Mucosa of descending colon (tissue), 3 donors: Measurements from ENCODE around the gene NCAPG2. TPM values are rescaled to one million over a fixed set of nuclear protein-coding genes. Genes with fewer than 3 reads are reported as not detected.

Experiments
- ATAC-seq: fragments of 200-7000 bp; cut with Tn5 transposase; one replicate; pipeline ENCODE4 v1.9.1; 2020; ENCODE audit warnings: mild to moderate bottlenecking, moderate library complexity
- DNase-seq, 3 donors: peaks; one replicate each; pipeline ENCODE4 v3.0.0-alpha.2; 2020
- H3K36me3 ChIP-seq: fragments of 200-600 bp; one replicate; pipeline ENCODE4 v1.8.0; 2021; ENCODE audit warnings: low read depth, mild to moderate bottlenecking
- H3K4me1 ChIP-seq: fragments of 200-600 bp; one replicate; pipeline ENCODE4 v1.8.0; 2021; ENCODE audit warnings: low read depth, mild to moderate bottlenecking
- H3K4me3 ChIP-seq: fragments of 200-600 bp; one replicate; pipeline ENCODE4 v1.8.0; 2021; ENCODE audit warnings: mild to moderate bottlenecking
- H3K9me3 ChIP-seq: fragments of 200-600 bp; one replicate; pipeline ENCODE4 v1.8.0; 2021; ENCODE audit warnings: mild to moderate bottlenecking
- CTCF ChIP-seq: fragments of 200-600 bp; IDR thresholded peaks from one replicate; pipeline ENCODE4 v1.8.0; 2022; ENCODE audit warnings: antibody characterized with exemption, mild to moderate bottlenecking
- intact Hi-C, 2 donors: fragments of 100-400 bp; cut with DNase I in 1 of 2; cut with micrococcal nuclease in 1 of 2; formaldehyde crosslinking; loops; one replicate each; pipeline versions ENCODE4 v1.11.0 to v1.11.1; 2022; cut with DNase I, micrococcal nuclease
- total RNA-seq, 3 donors: library from RNA; stranded (reverse); fragmentation: NEBNext Ultra II Directional in 2 of 3; extraction: Animal tissue kit (Norgen Biotek cat#: 25700) in 2 of 3; gene quantifications; one replicate each; pipeline versions ENCODE4 v1.2.1 to v1.2.4, GENCODE V29; 2021 to 2023
- donor health status: DM: no; HTN: no; CAD: no; lungs with moderate emphysema.
- donor health status: DM: no; HTN: no; CAD: no.
- donor health status: DM: no; HTN: yes; CAD: no.

The NCAPG2 gene
- total RNA-seq, 3 donors from 2014 or later, result 8.1 to 25.0 (median 8.9) TPM

- TF ChIP-seq CTCF, result no peak
- intact Hi-C loops, result no loop called here
- Histone ChIP-seq H3K9me3 (no peaks in the 10 kb centered on the region), H3K36me3 (no peaks in the 10 kb centered on the region), H3K4me3 (no peak overlapping the region), H3K4me1 (no peaks in the 10 kb centered on the region)
- DNase-seq (no peak), ATAC-seq (no peak)
These were observed 83.7 kb downstream of the NCAPG2 start for GRCh38 chr7:158620839-158621441.

- Histone ChIP-seq H3K36me3 (no peaks in the 10 kb centered on the region), H3K4me3 (no peak overlapping the region), H3K4me1 (no peaks in the 10 kb centered on the region), H3K9me3 (no peaks in the 10 kb centered on the region)
- no peak for TF ChIP-seq CTCF
- DNase-seq, result no peak
- intact Hi-C loops, result no loop called here
- no peak for ATAC-seq
These were observed 84.2 kb downstream of the NCAPG2 start for GRCh38 chr7:158620418-158620817.

GRCh38 chr7:158618745-158619140 lies 85.9 kb downstream of the NCAPG2 start:
- Histone ChIP-seq H3K4me1 (no peaks in the 10 kb centered on the region), H3K4me3 (no peak overlapping the region), H3K36me3 (no peaks in the 10 kb centered on the region), H3K9me3 (no peaks in the 10 kb centered on the region)
- intact Hi-C loops, result no loop called here
- DNase-seq (no peak), ATAC-seq (no peak)
- no peak for TF ChIP-seq CTCF

- intact Hi-C loops, result no loop called here
- DNase-seq (no peak), ATAC-seq (no peak)
- Histone ChIP-seq H3K4me1 (no peaks in the 10 kb centered on the region), H3K4me3 (no peak overlapping the region), H3K36me3 (no peaks in the 10 kb centered on the region), H3K9me3 (no peaks in the 10 kb centered on the region)
- no peak for TF ChIP-seq CTCF
These were observed 86.9 kb downstream of the NCAPG2 start for GRCh38 chr7:158617737-158618128.

GRCh38 chr7:158616050-158616449 lies 88.6 kb downstream of the NCAPG2 start:
- ATAC-seq (no peak), DNase-seq (no peak)
- intact Hi-C loops, result no loop called here
- Histone ChIP-seq H3K4me3 (no peak overlapping the region), H3K9me3 (no peaks in the 10 kb centered on the region), H3K4me1 (no peaks in the 10 kb centered on the region), H3K36me3 (no peaks in the 10 kb centered on the region)
- no peak for TF ChIP-seq CTCF

GRCh38 chr7:158614700-158615099 lies 89.9 kb downstream of the NCAPG2 start:
- Histone ChIP-seq H3K4me1 (no peaks in the 10 kb centered on the region), H3K9me3 (no peaks in the 10 kb centered on the region), H3K4me3 (no peak overlapping the region), H3K36me3 (no peaks in the 10 kb centered on the region)
- DNase-seq, result no peak
- intact Hi-C loops, result no loop called here
- no peak for TF ChIP-seq CTCF
- ATAC-seq, result no peak
